Non-pigmented ciliary epithelial cell (primary cell): ENCODE measurements around the gene PLCH2.

ENCODE experiments used
- DNase-seq: peaks from one replicate; pipeline ENCODE4 v3.0.0-alpha.2; 2010; ENCODE audit warnings: low read depth

The PLCH2 gene

DNA sequence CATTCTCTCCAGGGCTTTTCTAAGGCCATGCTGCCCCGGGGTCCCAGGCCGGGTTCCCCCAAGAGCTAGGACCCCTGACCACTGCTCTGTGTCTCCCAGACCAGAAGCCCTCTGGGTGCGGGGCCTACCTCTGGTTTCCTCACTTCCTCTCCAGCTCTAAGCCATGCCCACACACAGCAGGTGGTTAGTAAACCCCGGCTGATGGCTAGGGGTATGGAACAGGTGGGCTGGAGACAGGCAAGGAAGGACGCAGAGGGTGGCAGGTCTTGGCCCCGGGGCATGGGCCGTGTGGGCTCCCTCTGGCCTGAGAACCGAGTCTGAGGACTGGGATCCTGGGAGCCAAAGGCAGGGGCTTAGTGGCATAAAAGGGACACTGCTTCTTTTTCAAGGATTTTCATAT lies 15.9 kb upstream of the PLCH2 start:
- no peak for DNase-seq

DNA sequence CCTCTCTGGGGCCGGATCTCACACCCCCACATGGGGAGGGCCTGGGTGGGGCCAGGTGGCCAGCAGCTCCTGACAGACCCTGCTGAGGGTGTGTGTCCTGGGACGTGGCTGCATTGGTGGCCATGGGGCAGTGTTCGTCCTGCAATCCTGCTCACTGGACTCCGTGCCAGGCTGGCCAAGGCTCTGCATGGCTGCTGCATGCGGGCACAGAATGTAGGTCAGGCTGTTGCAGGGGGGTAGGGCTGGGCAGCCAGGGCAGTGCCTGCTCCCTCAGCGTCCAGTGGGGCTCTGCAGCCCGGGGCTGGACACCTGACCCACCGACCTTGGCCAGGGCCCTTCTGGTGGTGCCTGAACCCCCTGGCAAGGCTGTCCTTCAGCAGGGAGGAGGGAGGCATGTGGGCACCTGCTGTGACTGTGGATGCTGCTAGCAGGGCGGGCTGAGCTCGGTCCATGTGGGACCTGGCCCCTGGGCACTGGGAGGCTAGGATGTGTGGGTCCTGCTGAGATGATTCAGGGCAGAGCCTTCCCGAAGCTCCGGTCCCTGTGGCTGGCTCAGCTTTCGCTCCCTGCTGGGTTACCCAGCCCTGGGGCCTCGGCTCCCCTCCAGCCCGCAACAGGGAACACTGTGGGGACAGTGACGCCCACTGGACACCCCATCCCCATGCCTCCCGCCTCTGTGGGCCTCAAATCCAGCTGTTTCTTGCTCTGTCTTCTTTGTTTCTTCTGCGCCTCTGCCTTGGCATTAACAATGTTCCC lies 14.9 kb upstream of the PLCH2 start:
- DNase-seq = no peak

DNA sequence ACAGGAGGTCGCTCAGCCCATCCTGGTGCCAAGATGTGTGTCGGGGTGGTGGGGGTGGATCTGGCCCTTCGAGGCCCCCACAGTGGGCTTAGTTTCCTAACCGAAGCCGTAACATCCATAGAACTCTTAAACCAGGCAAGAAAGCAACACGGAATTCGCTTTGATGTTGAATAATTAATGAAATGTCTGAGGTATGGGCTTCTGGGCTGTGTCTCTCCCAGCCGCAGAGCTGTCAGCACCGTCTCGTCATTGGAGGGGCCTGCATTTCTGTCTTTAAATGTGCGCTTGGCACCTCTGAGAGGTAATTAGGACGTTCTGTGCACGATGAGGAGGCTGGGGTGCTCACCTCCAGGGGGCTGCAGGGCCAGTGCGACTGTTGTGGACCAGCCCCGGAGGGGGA lies 13.3 kb upstream of the PLCH2 start:
- no peak for DNase-seq

DNA sequence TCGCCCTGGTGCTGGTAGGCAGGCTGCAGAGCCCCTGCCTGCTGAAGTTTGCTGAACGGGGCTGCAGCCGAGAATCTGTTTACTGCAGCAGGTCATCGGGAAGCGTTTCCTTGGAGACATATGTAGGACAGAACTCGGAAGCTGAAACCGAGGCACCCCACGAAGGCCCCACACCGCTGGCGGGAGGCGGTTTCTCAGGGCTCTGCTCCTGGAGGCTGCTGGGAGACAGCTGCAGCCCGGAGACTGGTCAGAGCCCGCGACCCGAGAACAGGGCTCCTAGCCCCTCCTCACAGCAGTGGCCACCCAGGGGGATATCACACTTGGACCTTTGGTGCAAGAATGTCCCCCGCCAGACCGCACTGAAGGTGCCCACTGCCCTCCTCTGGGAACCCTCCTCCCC lies 12.7 kb upstream of the PLCH2 start:
- no peak for DNase-seq

DNA sequence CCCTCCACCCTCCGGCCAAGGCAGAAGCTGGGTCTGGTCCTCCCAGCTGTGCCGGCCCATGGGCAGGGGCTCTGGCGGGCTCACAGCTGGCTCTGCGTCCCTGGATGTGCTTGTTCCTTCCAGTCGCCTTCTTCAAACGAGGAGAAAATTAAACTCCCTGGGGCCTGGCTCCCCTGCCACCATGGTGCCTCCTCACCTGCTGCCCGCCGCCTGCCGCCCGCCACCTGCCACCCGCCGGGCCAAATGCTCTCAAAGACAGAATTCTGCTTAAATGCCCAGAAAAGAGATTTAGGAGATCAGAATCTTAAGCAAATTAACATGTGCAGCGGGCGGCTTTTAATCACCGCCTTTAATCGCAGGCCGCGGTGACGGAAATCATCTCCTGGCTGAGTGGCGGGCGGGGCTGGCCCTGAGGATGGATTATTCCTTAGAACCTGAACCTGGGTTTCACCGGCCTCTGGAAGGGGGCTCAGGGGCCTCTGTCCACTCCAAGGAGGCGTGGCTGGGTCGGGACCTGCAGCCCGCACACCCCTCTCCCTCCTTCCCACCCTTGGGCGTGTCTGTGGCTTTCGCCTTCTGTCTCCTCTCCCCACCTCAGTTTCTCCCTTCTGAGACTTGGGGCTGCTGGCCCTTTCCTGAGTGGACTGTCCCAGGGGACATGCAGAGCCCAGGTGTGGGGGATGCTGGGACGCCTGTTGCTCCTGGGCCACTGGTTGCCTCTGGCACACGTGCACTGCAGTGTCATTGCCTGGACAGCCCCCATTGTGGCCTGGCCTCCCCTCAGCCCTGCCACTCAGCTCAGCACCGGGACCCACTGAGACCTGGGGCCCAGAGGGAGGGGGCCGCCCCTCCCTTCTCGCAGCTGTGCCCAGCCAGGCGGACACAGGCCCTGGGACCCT lies 10.5 kb upstream of the PLCH2 start:
- DNase-seq = no peak

GRCh38 chr1:2466270-2466665 lies 9.8 kb upstream of the PLCH2 start:
- DNase-seq = no peak

- no peak for DNase-seq
Measured at GRCh38 chr1:2466958-2467554, 9.0 kb upstream of the PLCH2 start.

GRCh38 chr1:2468041-2468472 lies 8.0 kb upstream of the PLCH2 start:
- no peak for DNase-seq

DNA sequence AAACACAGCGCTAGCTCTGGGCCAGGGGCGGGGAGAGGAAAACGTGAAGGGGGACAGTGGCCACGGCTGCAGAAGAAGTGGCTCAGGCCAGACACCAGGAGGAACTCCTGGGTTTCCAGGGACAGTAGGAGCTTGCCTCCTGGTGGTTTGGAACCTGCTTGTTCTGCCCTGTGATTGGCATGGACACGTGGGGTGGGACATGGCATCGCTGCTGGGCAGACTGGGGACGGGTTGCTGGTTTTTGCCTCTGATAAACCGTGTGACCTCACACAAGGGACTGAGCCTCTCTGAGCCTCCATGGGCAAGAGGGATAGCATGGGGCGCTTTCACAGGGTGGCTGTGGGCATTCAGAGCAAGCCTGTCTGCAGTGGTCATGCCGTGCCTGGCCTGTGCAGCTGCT lies 7.5 kb upstream of the PLCH2 start:
- DNase-seq = no peak

- DNase-seq = no peak
Measured at GRCh38 chr1:2469103-2469940, 6.8 kb upstream of the PLCH2 start.

- no peak for DNase-seq
Measured at GRCh38 chr1:2470290-2471158, 5.6 kb upstream of the PLCH2 start.

DNA sequence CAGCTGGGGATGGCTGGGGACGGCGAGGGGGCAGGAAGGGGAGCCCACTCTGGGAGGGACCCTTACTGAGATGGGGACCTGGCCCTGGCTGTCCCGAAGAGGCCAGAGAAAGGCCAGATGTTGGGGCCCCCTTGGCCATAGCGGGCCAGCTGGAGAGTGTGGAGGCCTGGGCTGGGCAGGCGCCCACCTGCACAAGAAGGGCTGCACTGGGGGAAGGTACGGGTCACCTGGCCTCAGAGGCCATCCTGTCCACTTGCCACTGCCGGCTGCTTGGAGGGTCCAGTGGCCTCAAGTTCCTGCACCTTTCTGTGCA lies 5.0 kb upstream of the PLCH2 start:
- no peak for DNase-seq

DNA sequence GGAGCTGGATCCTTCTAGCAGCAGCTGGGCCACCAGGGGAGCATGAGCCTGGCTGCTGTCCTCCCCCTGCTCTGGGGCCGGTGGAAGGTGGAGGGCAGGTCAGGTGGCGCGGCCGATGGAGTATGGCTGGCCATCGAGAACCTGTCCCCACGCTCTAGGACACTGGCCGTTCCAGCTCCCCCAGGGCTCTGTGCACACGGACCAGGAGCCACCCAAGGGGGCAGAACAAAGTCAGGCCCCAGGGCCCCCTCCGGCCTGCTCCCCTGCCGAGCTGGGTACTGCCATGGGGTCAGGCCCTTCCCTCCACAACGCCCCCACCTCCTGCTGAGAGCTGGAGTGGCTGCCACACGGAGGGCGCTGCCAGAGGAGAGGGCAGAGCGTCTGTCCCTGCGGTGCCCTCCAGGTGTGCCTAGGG lies 4.5 kb upstream of the PLCH2 start:
- no peak for DNase-seq

DNA sequence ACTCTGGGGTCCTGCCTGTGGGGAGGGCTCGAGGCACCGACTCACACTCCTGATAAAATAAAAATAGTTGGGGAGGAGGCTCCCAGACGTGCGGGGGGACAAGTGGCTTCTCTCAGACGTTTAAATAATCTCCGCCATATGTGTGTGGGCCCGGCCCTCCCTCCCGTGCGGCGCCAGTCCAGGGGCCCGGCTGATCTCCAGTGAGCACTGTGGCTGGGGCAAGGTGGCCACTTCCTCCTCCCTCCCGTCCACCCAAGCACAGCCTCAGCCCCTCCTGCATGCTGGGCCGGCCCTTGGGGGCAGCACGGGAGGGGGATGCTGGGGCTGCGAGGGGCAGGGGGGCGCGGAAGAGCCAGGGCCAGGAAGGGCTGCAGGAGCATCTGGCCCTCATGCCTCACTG lies 4.0 kb upstream of the PLCH2 start:
- DNase-seq = no peak

GRCh38 chr1:2472561-2473177 lies 3.4 kb upstream of the PLCH2 start:
- DNase-seq = no peak

- no peak for DNase-seq
Measured at GRCh38 chr1:2473198-2473597, 2.9 kb upstream of the PLCH2 start.

- no peak for DNase-seq
Measured at GRCh38 chr1:2474104-2474844, 1.8 kb upstream of the PLCH2 start.

- DNase-seq = no peak
Measured at GRCh38 chr1:2474933-2475371, 1.1 kb upstream of the PLCH2 start.

DNA sequence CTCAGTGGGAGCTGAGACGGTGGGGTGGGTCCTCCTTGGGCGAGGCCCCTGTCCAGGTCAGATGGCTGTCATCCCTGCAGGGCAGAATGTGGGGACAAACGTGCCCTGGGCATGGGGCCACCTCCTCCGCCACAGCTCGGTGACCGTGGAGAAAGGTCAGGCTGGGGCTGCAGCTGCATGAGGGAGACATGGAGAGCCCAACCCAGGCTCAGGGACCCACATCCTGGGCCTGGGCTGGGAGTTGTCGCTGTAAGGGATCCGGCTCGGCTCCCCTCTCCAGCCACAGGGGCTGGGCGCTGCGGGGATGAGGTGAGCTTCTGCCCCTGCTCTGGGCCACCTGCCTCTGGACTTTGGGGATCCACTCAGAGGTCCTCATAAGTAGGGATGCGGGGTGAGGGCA lies 518 bp upstream of the PLCH2 start:
- no peak for DNase-seq

GRCh38 chr1:2477309-2477708 lies 1.2 kb downstream of the PLCH2 start:
- no peak for DNase-seq
